T-helper 1 cell (primary cell): ENCODE results near the gene FYN.
A peak's percentile ranks its signal among the peaks of the same experiment; 100 is the strongest.

Experiments used
- DNase-seq, 5 donors: peaks; one replicate each; pipeline ENCODE4 v3.0.0-alpha.2; 2012 to 2020

The FYN gene

GRCh38 chr6:111767752-111768430 is 105.4 kb downstream of the FYN start:
- DNase-seq, result peak in 1 of 5 donors; percentile 35

GRCh38 chr6:111766201-111766857 is 106.9 kb downstream of the FYN start:
- DNase-seq, result no peak

DNA sequence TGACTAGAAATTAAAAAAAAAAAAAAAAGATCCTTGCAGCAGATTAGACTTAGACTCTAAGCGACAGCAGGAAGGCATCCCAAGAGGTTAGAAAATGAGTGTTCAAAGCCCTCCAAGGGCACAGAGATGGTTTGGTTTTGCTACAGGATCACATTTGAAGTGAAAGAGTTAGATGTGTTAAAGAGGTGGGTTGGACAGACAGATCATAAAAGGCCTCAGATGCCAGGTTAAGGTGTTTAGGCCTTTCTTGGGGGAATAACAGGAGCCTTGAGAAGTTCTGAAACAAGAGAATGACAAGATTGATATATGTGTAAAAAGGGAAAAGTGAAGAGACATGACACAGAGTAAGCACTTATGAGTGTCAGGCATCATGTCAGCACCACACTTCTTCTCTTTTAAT is 107.5 kb downstream of the FYN start:
- peak in 1 of 5 donors; percentile 52 for DNase-seq

GRCh38 chr6:111764238-111765175 is 108.7 kb downstream of the FYN start:
- DNase-seq, result peak; percentile 32 to 81 (median 53)

- DNase-seq, result no peak
Observed at GRCh38 chr6:111763381-111763780, 109.9 kb downstream of the FYN start.

GRCh38 chr6:111761783-111762312 is 111.4 kb downstream of the FYN start:
- DNase-seq, result peak in 1 of 5 donors; percentile 46

DNA sequence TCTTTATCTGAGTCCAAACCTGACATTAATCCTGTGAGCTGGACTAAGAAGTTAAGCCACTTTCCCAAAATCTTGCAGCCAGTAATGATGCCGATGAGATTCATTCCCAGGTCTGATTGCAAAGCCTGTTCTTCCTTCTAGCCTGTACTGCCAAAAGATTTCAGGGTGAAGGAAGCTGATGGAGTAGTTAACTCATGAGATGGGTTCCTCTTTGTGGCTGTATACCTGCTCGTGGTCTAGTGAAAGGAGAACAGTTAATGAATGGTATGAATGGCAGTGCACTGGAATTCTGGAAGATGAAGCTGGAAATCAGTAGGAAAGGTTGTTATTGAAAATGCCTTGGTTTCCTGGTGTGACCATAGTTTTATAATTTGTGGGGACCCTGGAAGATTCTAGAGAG is 112.0 kb downstream of the FYN start:
- DNase-seq, result no peak

DNA sequence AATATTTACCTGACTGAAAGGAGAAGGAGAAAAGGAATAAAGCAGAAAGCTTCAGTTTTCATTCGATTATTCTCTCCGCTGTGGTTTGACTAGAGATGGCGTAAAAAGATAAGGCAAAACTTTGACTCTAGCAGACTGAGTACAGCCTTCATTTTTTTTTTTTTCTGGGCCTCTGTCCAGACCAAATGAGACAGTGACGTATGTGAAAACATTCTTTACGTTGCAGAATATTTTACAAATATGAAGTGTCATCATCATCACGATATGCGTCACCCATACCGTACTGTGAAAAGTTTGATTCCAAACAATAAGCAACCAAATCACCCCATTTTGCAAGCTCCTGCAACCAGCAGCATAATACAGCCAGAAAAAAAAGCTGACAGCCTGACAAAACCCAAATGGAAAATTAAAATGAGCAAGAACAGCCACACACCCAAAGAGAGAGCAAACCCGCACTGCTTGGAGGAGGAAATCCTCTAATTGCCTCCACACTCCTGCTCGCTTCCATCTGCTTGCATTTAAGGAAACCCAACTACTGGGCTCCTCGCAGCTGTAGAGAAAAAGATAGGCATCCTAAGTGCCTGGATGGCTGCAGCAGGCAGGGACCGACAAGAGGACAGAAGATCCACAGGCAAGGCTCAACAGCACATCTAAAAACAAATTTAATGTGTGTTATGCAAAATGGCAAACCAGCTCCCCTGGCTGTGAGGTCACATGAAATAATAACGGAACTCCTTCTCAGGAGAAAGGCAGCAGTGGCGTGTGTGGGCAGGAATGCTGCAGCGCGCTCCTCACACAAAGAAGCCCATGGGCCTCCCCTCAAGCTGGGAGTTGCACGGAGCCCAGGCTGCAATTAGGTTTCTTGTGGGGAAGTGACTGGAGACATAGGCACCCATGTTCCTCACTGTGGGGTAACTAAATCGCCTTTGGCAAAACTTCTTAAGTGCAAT is 113.1 kb downstream of the FYN start:
- peak in 4 of 5 donors; percentile 48 to 88 (median 54) for DNase-seq

GRCh38 chr6:111759331-111759835 is 113.9 kb downstream of the FYN start:
- peak in 1 of 5 donors; percentile 17 for DNase-seq

GRCh38 chr6:111758608-111759329 is 114.5 kb downstream of the FYN start:
- peak in 3 of 5 donors; percentile 34 to 47 (median 40) for DNase-seq

DNA sequence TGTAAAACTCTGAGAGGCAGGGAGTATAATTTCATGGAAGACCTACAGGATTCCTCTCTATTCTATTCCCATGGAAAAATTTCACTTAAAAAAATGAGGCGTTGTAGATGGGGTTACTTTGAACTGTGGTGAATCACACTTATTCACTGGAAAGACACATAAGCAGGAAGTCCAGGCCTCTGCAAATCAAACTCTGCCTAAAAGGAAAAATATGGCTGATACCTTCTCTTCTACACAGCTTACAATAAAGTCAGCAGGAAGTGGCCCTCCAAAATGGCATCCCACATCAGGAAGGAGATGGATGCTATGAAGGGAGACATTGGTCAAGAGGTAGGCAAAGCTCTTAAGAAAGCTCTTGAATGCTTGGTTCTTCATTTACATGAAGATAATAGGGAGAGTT is 115.9 kb downstream of the FYN start:
- peak in 2 of 5 donors; percentile 36 to 48 for DNase-seq

- DNase-seq, result no peak
Observed at GRCh38 chr6:111754423-111754822, 118.8 kb downstream of the FYN start.

DNA sequence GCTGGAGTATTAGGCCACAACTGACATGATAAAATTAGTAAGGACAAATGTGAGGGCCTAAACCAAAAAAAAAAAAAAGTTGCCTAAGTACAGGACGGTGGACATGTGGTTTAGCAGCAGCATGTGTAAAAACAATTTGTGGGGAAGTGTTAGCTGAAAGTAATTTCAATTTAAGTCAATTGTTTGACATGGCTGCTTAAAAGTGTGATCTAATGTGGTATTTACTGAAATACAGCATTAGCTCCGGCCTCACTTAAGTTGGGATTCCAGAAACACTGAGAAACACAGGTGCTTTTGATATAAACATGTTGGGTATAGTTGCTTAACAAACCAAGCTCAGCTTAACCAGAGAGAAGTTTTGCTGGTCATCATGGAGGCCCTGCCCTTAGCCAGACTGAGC is 119.7 kb downstream of the FYN start:
- peak in 1 of 5 donors; percentile 57 for DNase-seq

DNA sequence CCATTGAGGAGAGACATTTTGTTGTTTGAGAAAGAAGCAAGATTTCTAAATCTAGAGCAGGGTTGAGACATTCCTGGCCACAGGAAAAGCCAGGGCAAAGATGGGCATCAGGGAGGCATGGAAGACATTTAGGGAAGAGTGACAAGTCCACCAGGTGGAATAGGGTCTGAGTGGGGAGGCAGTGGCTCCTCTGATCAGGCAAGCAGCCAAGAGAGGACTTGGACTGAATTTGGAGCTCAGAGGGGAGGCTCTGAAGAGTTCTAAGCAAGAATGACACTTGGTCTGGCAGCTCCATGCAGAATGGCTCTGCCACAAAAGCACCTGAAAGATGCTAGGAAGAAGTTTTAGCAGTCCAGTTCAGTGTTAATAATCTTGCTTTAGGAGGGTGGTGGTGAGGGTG is 120.8 kb downstream of the FYN start:
- DNase-seq, result no peak

- DNase-seq, result peak; percentile 26 to 89 (median 50)
Observed at GRCh38 chr6:111750753-111751673, 122.2 kb downstream of the FYN start.

GRCh38 chr6:111750153-111750552 is 123.1 kb downstream of the FYN start:
- no peak for DNase-seq

GRCh38 chr6:111748231-111748647 is 125.0 kb downstream of the FYN start:
- DNase-seq, result no peak

DNA sequence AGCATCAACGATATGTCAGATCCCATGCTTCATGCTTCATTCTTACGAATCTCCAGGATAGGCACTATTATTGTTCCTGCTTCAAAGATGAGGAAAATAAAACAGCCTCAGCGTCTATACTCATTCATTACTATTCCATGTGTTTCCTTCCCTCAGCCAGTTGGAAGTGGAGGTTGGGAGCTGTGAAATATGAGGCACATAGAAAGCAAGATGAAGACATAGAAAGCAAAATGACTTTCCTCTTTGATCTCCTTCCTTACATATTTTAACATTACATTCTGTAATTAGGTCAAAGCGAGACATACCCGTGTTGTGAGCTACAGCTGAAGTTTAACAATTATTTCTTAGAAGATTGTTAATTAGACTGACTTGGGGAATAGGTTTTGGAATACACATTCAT is 125.4 kb downstream of the FYN start:
- DNase-seq, result no peak

DNA sequence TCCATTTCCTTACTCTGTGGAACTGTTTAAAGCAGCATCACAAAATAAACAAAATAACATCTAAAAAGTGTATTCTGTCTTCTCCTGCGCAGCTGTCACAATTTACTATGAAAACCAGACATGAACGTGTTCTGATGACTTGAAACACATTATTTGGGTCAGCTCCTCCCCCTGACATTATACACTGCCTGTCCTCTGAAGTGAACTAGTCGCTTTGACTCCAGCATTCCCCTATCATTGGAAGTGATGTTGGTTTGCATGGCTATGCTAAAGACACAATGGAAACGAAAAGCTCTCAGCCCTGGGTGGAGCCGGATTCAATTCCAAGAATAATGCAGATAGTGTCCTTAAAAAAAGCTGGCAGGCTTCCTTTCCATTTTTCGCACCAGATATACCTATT is 125.9 kb downstream of the FYN start:
- no peak for DNase-seq

DNA sequence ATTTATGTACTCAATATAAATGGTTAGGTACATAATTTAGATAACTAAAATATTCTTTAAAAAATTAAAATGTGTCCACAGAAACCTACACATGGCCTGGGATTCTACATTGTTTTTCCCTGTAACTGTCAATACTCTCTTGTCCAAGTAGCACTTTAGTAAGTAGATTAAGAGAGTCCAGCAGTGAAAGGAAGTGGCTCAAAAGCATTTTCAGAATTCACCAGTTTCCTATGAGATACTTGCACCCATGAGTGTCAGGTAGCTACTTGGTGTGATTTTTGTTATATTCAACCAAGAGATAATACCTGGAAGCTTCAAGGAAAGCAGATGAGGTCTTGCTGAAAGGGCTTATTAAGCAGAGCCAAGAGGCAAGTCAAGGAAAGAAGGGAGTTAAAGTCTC is 126.3 kb downstream of the FYN start:
- DNase-seq, result no peak
